ENCODE results near the gene CPT1A.

Gene CPT1A

DNA sequence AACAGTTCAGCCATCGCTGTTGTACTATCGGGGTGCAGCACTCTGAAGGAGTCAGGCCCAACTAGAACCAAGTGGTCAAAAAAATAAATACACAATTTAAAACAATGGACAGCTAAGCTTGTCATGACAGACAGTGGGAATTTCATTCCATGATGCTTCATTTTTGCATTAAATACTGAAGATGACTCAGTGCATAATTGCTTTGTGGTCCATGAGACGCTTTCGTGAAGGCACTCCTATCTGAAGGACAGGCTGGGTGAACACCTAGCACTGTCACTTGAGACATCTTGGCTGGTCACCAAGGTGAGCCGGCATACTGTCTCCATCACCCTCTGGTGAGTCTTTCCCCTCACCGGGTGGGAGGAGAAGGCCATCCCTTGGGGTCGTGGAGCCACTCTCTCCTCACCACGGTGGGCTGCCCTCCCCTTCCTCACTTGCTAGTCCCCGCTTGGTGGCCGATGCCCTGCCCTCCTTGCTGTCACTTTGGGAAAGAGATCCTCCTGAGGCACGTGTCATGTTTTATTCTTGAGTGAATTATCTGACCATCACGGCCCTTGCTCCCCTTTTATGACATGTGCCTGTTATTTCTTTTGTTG, 85.4 kb downstream of the CPT1A start:
- DNase-seq (ENCODE audit: low spot score): no peak

DNA sequence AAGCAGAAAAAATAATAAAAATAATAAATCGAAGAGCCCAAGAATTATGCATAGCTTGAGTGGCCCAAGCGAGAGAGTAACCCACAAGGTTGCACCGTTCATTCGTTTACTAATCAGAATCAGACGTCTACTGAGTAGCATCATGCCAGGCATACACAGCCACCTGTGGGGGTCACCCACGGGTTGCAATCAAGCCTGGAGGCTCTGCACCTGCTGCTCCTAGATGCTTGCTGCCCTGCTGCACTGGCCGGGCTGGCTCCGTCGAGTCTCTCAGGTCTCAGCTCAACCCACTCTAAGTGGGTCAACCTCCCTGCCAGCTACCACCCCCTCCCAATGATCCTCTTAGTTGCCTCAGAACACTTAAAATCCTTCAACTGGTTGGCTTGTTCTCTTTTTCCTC, 88.4 kb downstream of the CPT1A start:
- no peak for DNase-seq (ENCODE audit: low spot score)

DNA sequence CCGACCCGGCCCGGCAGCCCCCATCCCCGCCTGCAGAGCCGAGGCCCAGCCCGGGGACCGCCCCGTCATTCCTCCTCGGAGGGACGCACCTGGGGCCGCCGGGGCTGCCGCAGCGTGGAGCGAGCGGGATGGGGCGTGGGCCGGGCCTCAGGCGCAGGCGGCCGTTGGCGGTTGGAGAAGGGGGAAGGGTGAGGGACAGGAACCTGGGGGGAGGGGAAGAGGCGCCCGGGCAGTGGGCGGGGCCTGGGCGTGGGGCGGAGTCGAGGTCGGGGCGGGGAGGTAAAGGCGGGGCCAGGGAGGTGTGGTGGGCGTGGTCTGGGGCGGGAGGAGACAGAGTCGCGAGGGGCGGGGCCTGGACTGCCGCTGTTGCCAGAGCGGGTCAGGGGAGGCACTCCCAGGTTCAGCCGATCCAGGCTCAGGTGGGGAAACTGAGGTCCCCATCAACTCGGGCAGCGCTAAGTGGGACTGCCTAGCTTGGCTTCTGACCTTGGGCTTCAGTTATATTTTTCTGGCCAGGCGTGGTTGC, 90.3 kb downstream of the CPT1A start, which contains the start of gene TESMIN:
Gene TESMIN, minus strand, starts transcription at position 190 of the 526 bp plus-strand sequence. CDS start 860 bp downstream, outside the sequence.
- DNase-seq (ENCODE audit: low spot score): peak; percentile 94

DNA sequence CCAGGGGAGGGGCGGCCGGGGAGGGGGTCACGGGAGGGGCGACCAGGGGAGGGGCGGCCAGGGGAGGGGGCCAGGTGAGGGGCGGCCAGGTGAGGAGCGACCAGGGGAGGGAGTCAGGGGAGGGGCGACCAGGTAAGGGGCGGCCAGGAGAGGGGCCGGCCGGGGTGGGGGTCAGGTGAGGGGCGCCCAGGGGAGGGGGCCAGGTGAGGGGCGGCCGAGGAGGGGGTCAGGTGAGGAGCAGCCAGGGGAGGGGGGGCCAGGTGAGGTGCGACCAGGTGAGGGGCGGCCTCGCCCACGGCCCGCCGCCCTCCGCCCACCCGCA, 90.8 kb downstream of the CPT1A start:
- DNase-seq (ENCODE audit: low spot score): no peak

DNA sequence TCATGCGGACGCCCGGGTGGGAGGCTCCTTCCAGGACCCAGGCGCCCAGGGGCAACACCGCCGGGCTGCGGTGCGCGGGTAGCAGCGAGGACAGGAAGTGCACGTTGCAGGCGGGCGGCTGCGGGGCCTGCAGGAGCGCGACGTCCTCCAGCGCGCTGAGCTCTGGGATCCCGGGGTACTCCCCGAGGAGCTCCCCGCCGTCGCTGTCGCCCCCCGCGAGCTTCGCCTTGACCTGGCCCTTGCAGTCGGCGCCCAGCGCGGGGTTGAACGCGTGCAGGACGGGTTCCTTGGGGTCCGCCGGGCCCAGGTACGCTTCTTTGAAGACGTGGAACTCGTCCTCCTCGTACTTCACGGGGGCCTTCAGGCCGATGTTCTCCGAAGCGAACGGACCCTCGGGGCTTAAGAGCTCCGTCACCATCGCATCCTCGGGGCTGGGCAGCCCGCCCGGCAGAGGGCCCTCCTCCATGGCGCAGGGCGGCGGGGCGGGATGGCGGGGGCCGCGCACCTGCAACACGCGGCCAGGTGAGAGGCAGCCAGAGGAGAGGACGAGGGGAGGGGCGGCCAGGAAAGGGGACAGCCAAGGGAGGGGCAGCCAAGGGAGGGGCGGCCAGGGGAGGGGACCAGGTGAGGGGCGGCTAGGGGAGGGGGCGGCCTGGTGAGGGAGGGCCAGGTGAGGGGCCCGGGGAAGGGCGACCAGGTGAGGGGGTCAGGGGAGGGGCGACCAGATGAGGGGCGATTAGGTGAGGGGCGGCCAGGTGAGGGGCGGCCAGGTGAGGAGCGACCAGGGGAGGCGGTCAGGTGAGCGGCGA, 91.3 kb downstream of the CPT1A start:
- DNase-seq (ENCODE audit: low spot score): no peak

DNA sequence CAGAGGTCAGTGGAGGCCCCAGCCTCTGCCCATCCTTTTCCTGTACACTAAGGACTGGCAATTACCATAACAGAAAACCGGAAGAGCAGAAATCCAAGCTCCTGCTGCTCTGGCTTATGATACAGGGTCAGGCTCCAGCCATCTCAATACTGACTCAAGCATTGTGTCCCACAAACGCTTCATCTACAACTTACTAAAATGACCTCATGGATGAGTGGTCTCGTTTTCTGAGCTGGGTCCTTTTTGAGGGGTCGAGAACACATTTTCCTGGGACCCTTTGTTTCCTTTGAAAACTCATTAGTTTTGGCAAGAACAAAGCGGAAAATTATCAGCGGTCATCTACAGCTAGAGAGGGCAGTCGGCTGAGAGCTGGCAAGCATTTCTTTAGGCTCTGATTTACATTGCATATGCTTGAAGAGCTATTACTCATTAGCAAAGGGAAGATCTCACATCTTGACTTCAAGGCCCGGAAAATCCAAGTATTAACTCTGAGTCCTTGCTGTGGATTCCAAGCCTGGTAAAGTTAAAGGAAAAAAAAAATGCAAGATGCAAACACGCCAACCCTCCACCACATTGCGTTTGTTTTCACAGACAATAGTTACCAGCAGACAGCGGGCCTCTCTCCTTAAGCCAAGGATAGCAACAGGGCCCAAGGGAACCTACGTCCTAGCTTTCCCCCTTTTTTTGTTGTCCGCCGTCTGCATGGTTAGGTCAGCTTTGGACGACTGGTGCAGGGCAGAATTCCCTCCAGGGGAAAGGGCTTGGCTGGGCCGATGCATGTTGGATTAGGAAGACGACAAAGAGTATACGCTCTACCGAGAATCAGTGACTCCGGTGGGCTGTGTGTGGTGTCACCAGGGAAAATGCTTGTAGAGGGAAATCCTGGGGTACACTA, 92.2 kb downstream of the CPT1A start:
- DNase-seq (ENCODE audit: low spot score): no peak

DNA sequence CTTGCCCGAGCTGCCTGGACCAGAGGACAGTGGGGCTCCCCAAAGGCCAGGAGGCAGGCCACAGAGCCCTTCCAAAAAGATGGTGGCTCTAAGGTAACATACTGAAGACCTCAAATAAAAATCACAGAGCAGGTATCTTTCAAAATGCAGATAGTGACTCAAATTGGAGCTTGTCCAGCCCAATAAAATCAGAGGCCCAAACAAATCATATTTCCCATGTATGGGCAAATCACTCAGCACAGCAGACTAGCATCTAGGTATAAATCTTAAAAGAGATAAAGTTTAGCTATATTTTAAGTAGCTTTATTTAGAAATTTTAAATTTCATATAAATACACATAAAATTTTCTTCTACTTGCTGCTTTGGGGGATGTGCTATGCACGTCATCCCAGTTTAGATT, 93.7 kb downstream of the CPT1A start:
- DNase-seq (ENCODE audit: low spot score): no peak

DNA sequence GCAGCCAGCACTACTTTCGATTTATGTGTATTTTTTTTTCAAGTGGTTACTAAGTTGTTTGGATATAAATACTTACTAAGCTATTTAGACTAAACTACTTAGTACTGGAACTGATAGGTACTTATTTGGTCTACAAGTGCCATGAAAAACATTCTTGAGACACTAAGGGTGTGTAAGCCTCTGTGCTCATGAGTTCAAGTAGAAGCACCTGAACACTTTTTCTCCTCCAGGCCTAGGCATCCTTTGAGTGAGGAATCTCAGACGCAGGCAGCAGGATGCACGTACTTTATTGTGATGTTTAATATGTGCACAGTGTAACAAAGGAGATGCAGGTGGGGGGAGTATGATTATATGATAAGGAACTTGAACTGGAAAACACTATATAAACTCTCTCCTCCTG, 98.2 kb downstream of the CPT1A start:
- DNase-seq (ENCODE audit: low spot score): no peak

DNA sequence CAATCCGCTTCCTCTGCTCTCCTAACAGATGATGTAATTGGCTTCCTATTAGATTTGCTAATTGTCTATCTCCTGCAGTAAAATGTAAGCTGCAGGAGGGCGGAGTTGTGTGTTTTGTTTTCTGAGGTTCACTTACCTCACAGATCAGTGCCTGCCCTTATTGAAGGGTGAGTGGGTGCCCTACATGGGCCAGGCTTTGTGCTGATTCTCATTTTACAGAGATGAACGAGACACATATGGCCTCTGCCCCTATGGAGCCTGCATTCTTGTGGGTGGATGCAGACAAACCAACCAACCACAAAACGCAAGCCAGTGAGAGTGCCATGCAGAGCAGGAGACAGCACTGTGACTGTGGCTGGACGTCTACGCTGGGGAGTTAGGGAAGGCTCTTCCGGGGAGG, 100.3 kb downstream of the CPT1A start:
- DNase-seq (ENCODE audit: low spot score): no peak

DNA sequence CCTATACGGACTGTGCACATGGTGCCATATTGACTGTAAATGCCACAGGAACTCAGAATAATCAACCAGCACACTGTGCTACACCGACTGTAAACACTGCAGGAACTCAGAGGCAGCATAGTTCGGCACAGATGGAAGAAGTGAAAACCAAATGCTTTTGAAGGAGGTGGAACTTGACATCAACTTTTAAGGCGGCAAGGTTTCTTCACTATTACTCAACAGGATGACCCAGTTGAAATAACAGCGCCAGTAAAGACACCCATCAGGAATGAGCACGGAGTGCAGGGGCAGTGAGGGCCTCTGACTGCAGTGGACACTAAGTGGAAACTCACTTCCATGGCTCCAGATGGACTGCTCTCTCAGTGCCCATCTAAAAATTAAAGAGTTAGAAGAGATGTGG, 106.1 kb downstream of the CPT1A start:
- no peak for DNase-seq (ENCODE audit: low spot score)

DNA sequence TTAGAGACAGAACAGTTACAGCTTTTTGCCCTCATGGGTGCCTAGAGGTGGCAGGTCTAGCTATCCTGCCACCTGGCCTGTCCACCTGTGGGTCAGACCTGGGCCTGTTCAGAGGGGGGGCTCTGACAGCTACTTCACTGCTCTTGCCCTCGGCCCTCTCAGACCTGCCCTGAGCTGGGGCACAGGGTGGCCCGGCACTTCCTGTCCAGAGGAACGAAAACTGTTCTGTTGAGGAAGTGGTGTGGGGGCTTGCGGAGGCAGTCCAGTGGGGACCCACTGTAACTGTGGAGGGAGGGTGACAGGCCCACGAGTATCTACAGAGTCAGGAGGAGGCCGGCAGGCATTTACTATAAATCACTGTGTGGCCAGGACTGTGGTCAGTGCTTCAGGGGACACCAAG, 106.6 kb downstream of the CPT1A start:
- no peak for DNase-seq (ENCODE audit: low spot score)

DNA sequence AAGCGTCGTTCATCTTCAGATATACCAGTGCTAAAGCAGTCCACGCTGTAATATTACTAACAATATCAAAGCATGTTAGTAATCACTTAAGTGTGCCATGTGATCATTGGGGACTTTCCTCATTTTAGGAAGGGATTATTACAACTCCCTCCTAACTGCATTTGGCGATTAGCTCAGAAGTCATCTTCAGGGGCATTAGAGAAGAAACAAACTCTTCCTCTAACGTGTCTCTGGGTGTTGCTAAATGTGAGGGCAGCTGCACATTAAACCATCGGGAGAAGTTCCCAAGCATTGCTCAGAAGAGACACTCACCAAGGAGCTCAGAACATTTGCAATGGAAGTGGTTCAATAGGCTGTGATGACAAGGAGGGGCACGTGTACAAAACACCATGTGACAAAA, 107.6 kb downstream of the CPT1A start:
- DNase-seq (ENCODE audit: low spot score): no peak

DNA sequence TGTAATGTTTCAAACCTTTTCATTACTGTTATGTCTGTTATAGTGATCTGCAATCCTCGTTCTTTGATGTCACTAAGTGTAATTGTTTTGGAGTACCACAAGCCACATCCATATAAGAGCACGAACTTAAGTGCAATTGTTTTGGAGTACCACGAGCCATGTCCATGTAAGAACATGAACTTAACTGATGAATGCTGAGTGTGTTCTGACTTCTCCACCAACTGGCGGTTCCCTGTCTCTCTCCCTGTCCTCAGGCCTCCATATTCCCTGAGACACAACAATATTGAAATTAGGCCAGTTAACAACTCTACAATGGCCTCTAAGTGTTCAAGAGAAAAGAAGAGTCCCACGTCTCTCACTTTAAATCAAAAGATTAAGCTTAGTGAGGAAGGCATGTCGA, 113.9 kb downstream of the CPT1A start:
- no peak for DNase-seq (ENCODE audit: low spot score)

DNA sequence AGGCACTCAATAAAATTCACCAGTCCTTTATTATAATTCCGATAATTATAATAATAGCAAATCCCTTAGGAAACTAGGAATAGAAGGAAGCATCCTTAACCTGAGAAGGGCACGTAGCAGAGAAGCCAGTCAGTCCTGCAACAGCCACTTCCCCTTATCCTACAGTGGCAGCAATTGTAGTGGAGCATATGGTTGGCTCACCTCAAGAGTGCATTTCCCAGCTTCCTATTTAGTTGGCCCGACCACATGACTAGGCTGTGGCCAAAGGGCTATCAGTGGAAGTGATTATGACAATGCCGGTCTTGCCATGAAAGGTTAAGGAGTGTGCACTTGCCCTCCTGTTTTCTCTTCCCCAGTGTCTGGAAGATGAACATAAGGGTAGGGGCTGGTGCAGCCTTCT, 117.4 kb downstream of the CPT1A start:
- no peak for DNase-seq (ENCODE audit: low spot score)

DNA sequence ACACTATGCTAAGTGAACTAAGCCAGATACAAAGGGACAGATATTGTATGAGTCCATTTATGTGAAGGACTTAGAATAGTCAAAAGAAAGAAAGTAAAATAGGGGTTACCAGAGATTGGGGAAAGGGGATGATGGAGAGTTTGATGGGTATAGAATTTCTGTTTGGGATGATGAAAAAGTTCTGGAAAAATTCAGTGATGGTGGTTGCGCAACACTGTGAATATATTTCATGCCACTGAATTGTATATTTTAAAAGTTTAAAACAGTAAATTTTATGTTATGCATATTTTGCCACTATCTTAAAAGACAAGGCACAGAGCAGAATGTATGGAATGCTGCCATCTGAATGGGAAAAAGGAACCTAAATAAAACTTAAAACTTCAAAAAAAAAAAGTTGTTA, 119.6 kb downstream of the CPT1A start:
- DNase-seq (ENCODE audit: low spot score): no peak

DNA sequence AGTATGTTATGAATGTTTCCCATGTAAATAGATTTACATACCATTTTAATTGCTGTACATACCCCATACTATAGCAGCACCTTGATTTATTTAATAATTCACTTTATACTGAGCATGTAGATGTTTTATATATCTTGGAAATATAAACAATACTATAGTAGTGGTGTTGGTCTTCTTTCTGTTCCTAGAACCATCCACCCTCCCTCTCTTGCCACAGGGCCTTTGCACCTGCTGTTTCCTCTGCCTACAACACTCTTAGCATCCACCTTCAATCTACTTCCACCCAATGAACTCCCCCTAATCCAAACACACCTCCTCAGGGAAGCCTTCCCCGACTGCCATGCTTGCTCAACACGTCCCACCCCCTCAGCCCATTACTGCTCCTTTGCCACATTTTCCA, 120.6 kb downstream of the CPT1A start:
- DNase-seq (ENCODE audit: low spot score): no peak

DNA sequence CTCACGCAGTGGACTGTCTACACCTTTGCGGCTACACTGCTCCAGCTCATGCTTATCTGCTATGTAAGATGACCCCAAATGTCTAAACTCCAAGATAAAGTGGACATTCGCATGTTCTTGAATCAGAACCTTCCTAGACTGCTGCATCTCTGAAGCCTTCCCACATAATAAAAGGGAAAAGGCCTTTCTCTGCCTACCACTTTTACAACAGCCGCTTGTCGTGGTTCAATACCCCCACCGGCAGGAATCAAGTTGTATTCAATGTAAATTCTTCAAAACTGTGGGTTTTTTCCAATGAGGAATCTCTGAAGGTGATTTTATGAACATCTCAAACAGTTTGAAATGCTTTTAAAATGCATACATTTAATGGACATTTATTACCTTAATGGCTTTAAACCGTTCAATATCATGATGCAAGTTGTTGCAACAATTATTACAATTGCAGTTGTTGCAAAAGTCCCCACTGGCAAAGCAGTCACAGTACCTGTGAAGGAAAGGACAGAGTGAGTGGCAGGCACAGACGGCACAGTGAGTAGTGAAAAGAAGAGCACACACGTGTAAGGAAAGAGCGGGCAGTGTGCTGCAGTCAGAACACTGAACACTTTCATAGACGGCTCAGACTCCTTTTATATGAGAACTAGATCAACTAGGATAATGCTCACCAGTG, 126.1 kb downstream of the CPT1A start:
- DNase-seq (ENCODE audit: low spot score): no peak

DNA sequence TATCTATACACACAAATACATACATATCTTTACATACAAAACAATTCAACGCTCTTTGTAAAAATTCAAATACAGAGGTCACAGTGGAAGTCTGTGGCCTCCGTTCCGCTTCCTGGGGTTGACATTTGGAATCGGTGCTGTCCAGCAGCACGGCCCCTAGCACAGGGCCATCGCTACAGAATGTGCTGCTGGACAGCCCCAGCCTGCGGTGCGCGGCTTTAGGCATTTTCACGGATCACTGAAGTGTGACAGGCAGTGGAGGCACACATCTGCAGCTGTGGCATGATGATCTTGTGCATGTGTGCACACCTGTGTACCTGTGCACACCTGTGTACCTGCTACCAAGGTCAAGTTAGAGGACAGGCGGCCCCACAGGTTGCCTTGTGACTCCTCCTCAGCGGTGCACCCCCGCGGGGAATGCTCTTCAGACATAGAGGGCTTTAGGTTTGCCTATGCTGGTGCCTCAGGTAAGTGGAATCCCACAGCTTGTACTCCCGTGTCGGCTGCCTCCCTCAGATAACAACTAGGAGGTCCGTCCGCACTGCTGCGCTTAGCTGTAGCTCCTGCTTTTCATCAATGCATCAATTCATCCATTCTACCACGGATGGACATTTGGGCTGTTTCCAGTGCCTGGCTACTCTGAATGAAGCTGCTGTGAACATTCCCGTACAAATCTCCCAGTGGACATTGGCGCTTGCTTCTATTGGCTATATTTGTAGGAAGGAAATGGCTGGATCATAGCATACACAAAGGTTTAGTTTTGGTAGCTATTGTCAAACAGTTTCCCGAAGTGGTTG, 127.5 kb downstream of the CPT1A start:
- peak; percentile 44 for DNase-seq (ENCODE audit: low spot score)

DNA sequence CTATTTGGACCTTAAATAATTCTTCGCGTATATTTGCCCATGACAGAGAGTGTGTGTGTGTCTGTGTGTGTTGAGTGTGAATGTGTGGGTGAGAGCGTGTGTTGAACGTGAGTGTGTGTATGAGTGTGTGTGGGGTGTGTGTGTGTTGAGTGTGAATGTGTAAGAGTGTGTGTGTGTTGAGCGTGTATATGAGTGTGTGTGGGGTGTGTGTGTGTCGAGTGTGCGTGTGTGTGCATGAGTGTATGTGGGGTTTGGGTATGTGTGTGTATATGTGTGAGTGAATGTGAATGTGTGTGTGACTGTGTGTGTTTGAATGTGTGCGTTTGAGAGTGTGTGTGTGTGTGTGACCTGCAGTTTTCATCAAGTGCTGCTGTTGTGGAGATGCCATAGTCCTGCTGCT, 130.6 kb downstream of the CPT1A start:
- DNase-seq (ENCODE audit: low spot score): no peak

DNA sequence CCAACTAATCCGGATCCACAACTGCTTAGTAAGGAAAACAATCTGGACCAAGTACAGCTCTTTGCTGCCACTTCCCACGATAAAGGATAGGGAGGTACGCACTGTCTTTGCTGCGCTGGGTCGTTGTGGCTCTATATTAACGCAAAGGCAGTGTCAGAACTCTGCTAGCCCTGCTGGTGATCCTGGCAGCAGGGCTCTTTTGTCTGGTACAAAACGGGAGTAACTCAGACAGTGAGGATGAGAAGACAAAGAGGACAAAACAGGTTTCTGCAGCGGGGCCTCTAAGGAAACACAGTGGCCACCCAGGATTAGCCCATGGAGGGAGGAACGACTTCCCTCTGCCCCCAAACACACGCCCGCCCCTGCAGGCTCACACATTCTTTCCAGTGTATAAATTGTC, 131.3 kb downstream of the CPT1A start:
- DNase-seq (ENCODE audit: low spot score): no peak

DNA sequence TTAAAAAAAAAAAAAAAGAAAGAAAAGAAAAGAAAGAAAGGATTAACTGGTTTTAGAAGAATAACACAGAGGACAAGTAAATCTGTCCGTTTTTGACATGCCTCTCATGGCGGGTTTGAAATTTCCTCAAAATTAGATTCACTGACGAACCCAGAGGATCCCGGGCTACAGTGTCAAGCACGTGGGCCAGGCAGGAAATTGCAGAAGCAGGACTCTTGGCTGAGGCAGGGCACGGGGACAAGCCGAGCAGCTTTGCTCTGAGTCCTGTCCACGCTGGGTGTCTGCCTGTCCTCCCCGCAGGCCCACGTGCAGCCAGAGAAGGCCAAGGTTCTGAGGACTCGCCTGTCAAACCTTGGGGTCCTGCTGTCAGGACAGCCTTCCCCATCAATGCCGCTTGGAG, 132.7 kb downstream of the CPT1A start:
- no peak for DNase-seq (ENCODE audit: low spot score)
